KG1 (cell line): ENCODE measurements around the gene FERMT1.
"Not testable (repeated sequence)": the region's sequence is repeated elsewhere in the genome, so short reads cannot be mapped to it uniquely, and the experiment has no call there.

Source experiments
- DNase-seq: peaks from one replicate; lab custom pipeline; 2025; lab: John Stamatoyannopoulos, UW

Gene FERMT1

DNA sequence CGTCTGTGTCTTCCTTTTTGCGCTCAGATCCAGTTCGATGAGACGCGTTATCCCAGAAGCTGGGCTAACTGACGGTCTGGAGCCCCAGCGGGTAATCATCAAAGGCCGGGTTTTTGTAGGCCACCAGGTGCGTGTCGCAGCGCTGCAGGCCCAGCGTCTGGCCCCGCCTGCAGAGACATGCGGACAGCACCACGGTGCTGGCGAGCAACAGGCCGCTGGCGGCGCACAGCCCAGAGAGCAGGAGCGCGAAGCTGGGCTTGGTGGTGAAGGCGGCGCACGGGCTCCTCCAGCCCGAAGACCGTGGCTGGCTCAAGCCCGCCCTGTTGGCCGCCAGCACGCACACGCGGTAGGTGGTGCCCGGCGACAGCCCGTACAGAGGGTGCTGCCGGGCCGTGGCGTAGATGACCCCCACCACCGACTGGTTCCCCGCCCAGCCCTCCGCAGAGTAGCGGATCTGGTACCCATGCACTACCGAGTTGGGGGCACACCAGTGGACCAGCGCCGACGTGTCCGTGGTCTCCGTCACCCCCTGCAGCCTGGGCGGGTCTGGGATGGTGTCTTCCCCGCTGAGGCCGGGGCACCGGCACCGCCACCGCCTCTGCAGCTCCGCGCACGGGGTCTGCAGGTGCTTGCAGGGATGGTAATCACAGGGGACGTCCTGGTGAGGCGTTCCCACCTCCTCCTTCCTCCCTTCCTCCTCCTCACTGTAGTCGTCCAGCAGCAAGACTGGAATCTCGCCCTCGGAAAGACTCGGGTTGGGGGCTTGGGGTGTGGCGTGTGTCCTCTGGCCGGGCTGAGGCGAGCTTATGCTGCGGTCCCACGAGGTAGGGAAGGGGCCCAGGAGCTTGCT lies 81.6 kb downstream of the FERMT1 start:
- no peak for DNase-seq

DNA sequence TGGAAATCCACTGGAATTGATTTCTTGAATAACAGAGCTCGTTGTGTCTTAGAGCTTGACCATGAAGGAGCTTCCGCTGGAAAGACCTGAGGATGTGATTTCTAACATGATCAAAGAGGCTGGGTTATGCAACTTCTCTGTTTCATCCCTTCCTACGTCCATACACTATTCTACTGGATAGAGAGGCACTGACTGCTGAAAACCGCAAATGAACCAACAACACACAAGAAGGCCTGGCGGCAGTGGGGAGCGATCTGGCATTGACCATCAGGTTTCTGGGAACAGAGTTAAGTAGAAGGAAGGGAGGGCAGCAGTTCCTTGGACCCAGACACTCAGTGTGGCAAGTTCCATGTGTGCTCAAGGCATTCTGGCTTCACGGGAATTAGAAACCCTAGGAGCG lies 82.3 kb downstream of the FERMT1 start:
- no peak for DNase-seq

DNA sequence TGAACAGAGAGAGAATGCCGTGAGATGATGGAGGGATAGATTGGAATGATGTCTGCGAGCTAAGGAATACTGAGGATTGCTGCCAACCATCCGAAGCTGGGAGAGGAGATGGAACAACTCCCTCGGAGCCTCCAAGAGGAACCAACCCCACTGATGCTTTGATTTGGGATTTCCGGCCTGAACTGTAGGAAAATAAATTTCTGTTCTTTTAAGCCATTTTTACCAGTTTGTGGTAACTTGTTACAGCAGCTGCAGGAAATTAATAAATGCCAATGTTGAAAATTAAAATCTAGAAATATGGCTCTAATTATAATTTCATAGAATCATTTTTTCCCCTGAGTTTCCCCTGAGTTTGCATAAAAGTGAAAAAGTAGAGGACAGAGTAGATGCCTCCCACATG lies 83.1 kb downstream of the FERMT1 start:
- DNase-seq: no peak

DNA sequence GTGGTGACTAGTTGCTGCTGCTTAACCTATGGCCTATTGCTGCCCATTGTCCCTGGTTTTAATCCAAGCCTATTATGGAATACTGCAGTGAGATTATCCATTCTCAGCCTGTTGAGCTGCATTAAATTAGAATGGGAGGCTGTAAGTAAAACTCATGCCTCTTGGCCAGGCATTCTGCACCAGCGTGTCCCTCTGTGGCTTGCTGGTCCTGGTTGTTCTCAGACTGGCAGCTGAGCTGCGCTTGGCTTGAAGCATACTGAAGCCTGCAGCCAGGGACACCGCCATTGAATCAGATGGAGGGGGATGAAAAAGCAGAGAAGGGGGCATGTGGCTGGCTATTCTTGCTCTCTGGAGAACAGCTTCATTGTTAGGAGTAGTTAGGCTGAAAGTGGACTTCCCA lies 84.6 kb downstream of the FERMT1 start:
- no peak for DNase-seq

DNA sequence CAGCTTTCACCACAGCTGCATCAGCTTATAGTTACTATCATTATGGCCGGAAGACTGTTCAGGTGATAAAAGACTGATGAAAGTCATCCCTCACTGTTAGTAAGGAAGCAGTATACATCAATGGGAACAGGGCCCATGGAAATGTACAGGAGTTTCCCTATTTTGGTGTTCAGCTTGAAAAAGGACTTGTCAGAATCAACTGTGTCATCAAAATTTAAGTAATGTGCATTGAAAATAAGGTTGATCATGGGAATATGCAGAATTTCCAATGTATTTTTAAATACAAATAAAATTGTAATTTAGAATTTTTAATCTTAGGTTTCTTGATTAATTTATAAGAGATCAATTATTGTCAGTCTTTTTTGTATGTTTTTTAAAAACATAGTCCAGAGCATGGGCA lies 85.7 kb downstream of the FERMT1 start:
- DNase-seq: no peak

DNA sequence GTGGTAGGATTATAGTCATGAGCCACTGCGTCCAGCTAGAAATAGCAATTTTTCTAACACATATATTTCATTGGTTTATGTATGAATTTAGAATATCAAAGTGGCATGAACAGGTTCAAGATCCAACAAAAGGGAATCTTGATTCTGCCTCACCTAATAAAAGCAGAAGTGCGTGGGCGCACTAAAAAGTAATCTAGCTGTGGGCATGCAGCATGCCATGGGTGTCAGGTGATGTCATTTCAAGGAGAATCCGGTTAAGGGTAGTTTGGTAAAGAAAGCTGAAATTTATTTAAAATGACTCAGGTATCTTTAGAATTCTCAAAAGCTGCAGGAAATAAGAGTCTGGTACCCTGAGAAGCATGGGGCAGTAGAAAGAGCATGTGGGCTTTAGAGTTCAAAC lies 86.6 kb downstream of the FERMT1 start:
- no peak for DNase-seq

DNA sequence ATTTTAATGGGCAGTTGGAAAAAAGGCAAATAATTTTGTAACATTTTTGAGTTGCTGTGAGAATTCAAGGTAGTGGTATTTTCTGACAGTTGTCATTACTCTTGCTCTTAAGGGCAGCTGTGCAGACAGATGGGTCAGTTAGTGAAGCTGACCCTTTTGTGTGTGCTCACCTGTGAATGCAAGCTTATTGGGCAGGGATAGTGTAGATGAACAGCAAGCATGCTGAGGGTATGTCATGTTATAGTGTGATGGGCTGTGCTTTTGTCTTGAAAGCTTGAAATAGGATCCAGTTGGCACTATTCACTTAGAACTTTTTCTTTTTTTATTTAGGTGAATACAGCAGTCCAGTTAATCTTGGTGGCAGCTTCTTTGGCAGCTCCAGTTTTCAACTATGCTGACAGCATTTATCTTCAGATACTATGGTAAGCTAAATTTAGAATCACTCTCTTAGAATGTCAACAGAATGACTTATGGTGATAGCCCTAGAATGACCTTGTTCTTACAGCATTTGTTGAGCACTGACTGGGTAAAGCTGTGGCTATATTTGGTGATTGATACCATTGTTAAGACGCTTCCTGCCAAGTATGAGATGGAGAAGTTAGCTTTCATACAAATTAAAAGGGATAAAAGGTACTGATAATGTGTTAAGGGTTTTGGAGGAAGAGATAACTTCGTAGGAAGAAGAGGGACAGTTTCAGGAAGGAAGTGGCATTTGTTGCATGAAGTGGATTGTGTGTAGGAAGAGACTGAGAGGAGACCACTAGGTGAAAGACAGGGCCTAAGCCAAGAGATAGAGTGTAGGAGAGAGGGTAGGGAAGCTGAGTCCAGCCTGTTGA lies 88.5 kb downstream of the FERMT1 start:
- DNase-seq: peak; percentile 32

DNA sequence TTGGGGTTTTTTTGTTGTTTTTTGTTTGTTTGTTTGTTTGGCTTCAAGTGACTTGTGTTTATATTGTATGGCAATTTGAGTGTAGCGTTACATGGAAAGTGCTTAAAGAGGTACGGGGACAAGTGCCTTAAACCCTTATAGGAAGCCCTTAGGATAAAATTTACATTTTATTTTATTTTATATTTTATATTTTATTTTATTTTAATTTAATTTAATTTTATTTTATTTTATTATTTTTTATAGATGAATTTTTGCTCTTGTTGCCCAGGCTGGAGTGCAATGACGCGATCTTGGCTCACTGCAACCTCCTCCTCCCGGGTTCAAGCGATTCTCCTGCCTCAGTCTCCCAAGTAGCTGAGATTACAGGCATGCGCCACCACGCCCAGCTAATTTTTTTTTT lies 89.9 kb downstream of the FERMT1 start:
- DNase-seq: not testable (repeated sequence)

DNA sequence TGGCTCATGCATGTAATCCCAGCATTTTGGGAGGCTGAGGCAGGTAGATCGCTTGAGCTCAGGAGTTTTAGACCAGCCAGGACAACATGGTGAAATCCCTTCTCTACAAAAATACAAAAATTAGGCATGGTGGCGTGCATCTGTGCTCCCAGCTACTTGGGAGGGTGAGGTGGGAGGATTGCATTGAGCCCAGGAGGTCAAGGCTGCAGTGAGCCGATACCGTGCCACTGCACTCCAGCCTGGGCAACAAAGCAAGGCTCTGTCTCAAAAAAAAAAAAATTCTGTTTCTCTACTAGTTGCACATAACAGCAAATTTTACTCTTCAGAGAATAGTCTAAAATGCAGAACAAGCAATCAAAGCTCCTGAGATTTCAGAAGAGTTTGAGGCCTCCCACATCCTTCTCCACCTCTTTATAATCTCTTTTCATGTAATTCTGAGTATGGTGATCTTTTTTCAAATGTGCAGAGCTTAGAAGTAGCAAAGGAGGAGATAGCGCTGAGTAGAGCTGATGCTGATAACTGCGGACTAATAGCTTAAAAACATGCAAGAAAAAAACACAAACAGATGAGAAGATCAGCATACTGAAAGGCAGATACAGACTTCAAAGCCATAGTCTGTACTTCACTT lies 92.3 kb downstream of the FERMT1 start:
- DNase-seq: no peak

DNA sequence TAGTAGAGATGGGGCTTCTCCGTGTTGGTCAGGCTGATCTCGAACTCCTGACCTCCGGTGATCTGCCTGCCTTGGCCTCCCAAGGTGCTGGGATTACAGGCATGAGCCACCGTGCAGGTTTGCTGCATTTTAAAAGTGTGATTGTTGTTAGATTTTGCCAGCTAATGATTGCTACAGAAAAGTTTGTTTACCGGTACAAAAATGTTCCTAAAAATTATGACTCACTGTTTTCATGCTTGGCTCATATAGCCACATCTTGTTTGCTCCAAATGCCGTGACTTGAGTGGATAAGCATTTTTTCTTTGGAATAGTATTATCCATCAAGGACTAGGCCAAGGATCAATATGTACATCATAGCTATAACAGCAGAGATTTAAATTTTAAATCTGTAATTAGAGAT lies 93.3 kb downstream of the FERMT1 start:
- DNase-seq: no peak

DNA sequence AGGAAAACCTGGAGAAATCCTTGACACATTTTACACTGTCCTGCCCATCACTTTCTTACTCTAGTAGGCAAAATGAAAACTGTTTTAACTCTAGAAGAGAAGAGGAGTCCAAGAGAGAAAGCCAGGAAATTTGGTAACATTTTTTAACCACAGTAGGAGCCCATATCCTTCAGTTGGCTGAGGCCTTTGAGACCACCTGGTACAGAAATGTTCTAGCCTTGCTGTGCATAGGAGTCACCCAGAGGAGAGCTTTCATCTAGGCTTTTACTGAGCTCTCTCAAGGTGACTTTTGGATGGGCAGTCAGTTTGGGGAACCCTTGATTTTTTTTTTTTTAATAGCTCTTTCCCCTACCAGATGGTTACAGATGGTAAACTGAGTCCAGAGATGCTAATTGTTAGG lies 94.0 kb downstream of the FERMT1 start:
- DNase-seq: no peak

DNA sequence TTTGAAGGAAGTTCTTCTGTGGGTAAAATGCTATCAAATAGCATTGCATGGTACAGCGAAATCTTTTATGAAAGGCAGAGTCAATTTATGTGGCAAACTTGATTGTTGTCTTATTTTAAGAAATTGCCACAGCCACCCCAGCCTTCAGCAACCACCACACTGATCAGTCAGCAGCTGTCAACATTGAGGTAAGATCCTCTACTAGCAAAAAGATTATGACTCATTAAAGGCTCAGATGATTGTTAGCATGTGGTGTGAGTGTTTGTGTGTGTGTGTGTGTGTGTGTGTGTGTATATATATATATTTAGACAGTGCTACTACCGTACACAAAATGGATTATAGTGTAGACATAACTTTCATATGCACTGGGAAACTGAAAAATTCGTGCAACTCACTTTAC lies 96.8 kb downstream of the FERMT1 start:
- DNase-seq: no peak
